ENCODE results near the gene MAL.

MAL gene

GRCh38 chr2:94987074-94988020, 38.2 kb upstream of the MAL start:
- H3K4me1 ChIP-seq (ENCODE audit: control insufficient read depth, insufficient read depth, low read length), result no peaks in the 10 kb centered on the region
- peaks cover 41% of the 10 kb centered on the region for H3K27me3 ChIP-seq (ENCODE audit: control insufficient read depth, insufficient read depth, low read length)
- H3K9ac ChIP-seq (ENCODE audit: low read depth, low read length), result no peak overlapping the region
- H3K9me3 ChIP-seq (replicated peaks; ENCODE audit: low read length), result no peaks in the 10 kb centered on the region
- H3K4me3 ChIP-seq (ENCODE audit: low read length), result no peak overlapping the region
- no peaks in the 10 kb centered on the region for H3K36me3 ChIP-seq (ENCODE audit: insufficient read depth, low read length)
- H3K4me2 ChIP-seq (ENCODE audit: low read length), result no peak overlapping the region

GRCh38 chr2:94990956-94991355, 34.6 kb upstream of the MAL start:
- no peak overlapping the region for H3K4me2 ChIP-seq (ENCODE audit: low read length)
- no peak overlapping the region for H3K9ac ChIP-seq (ENCODE audit: low read depth, low read length)
- no peaks in the 10 kb centered on the region for H3K4me1 ChIP-seq (ENCODE audit: control insufficient read depth, insufficient read depth, low read length)

GRCh38 chr2:94992360-94992759, 33.1 kb upstream of the MAL start:
- peaks cover 57% of the 10 kb centered on the region for H3K27me3 ChIP-seq (ENCODE audit: control insufficient read depth, insufficient read depth, low read length)

More at GRCh38 chr2:94990956-94991355, 34.6 kb upstream of the MAL start:
- H3K9me3 ChIP-seq (replicated peaks; ENCODE audit: low read length), result no peaks in the 10 kb centered on the region
- peaks cover 45% of the 10 kb centered on the region for H3K27me3 ChIP-seq (ENCODE audit: control insufficient read depth, insufficient read depth, low read length)
- H3K4me3 ChIP-seq (ENCODE audit: low read length), result no peak overlapping the region
- H3K36me3 ChIP-seq (ENCODE audit: insufficient read depth, low read length), result no peaks in the 10 kb centered on the region

GRCh38 chr2:94993176-94994062, 32.1 kb upstream of the MAL start:
- Histone ChIP-seq H3K4me3 (ENCODE audit: low read length) (no peak overlapping the region), H3K4me2 (ENCODE audit: low read length) (no peak overlapping the region), H3K9me3 (replicated peaks; ENCODE audit: low read length) (no peaks in the 10 kb centered on the region), H3K4me1 (ENCODE audit: control insufficient read depth, insufficient read depth, low read length) (no peaks in the 10 kb centered on the region), H3K9ac (ENCODE audit: low read depth, low read length) (no peak overlapping the region), H3K27me3 (ENCODE audit: control insufficient read depth, insufficient read depth, low read length) (peaks cover 64% of the 10 kb centered on the region), H3K36me3 (ENCODE audit: insufficient read depth, low read length) (no peaks in the 10 kb centered on the region)

More at GRCh38 chr2:94992360-94992759, 33.1 kb upstream of the MAL start:
- Histone ChIP-seq H3K9me3 (replicated peaks; ENCODE audit: low read length) (no peaks in the 10 kb centered on the region), H3K36me3 (ENCODE audit: insufficient read depth, low read length) (no peaks in the 10 kb centered on the region), H3K4me2 (ENCODE audit: low read length) (no peak overlapping the region), H3K4me3 (ENCODE audit: low read length) (no peak overlapping the region), H3K4me1 (ENCODE audit: control insufficient read depth, insufficient read depth, low read length) (no peaks in the 10 kb centered on the region), H3K9ac (ENCODE audit: low read depth, low read length) (no peak overlapping the region)

- H3K4me1 ChIP-seq (ENCODE audit: control insufficient read depth, insufficient read depth, low read length), result no peaks in the 10 kb centered on the region
- H3K27me3 ChIP-seq (ENCODE audit: control insufficient read depth, insufficient read depth, low read length), result peaks cover 66% of the 10 kb centered on the region
- no peak overlapping the region for H3K4me3 ChIP-seq (ENCODE audit: low read length)
- no peaks in the 10 kb centered on the region for H3K36me3 ChIP-seq (ENCODE audit: insufficient read depth, low read length)
- H3K9ac ChIP-seq (ENCODE audit: low read depth, low read length), result no peak overlapping the region
- H3K9me3 ChIP-seq (replicated peaks; ENCODE audit: low read length), result no peaks in the 10 kb centered on the region
- no peak overlapping the region for H3K4me2 ChIP-seq (ENCODE audit: low read length)
Measured at GRCh38 chr2:94994063-94994913, 31.2 kb upstream of the MAL start.

- H3K9me3 ChIP-seq (replicated peaks; ENCODE audit: low read length), result no peaks in the 10 kb centered on the region
- no peak overlapping the region for H3K4me3 ChIP-seq (ENCODE audit: low read length)
- H3K9ac ChIP-seq (ENCODE audit: low read depth, low read length), result no peak overlapping the region
- no peak overlapping the region for H3K4me2 ChIP-seq (ENCODE audit: low read length)
- H3K4me1 ChIP-seq (ENCODE audit: control insufficient read depth, insufficient read depth, low read length), result no peaks in the 10 kb centered on the region
- H3K36me3 ChIP-seq (ENCODE audit: insufficient read depth, low read length), result no peaks in the 10 kb centered on the region
- peaks cover 65% of the 10 kb centered on the region for H3K27me3 ChIP-seq (ENCODE audit: control insufficient read depth, insufficient read depth, low read length)
Measured at GRCh38 chr2:94994914-94995552, 30.5 kb upstream of the MAL start.

- H3K36me3 ChIP-seq (ENCODE audit: insufficient read depth, low read length), result no peaks in the 10 kb centered on the region
- no peak overlapping the region for H3K9ac ChIP-seq (ENCODE audit: low read depth, low read length)
- peaks cover 66% of the 10 kb centered on the region for H3K27me3 ChIP-seq (ENCODE audit: control insufficient read depth, insufficient read depth, low read length)
- no peak overlapping the region for H3K4me2 ChIP-seq (ENCODE audit: low read length)
- no peaks in the 10 kb centered on the region for H3K4me1 ChIP-seq (ENCODE audit: control insufficient read depth, insufficient read depth, low read length)
- no peak overlapping the region for H3K4me3 ChIP-seq (ENCODE audit: low read length)
- H3K9me3 ChIP-seq (replicated peaks; ENCODE audit: low read length), result no peaks in the 10 kb centered on the region
Measured at GRCh38 chr2:94995553-94996304, 29.8 kb upstream of the MAL start.

GRCh38 chr2:94996305-94997100, 29.0 kb upstream of the MAL start:
- Histone ChIP-seq H3K4me3 (ENCODE audit: low read length) (no peak overlapping the region), H3K9ac (ENCODE audit: low read depth, low read length) (no peak overlapping the region), H3K27me3 (ENCODE audit: control insufficient read depth, insufficient read depth, low read length) (peaks cover 64% of the 10 kb centered on the region)

GRCh38 chr2:94997981-94998930, 27.3 kb upstream of the MAL start:
- no peak overlapping the region for H3K9ac ChIP-seq (ENCODE audit: low read depth, low read length)
- peaks cover 66% of the 10 kb centered on the region for H3K27me3 ChIP-seq (ENCODE audit: control insufficient read depth, insufficient read depth, low read length)
- no peaks in the 10 kb centered on the region for H3K4me1 ChIP-seq (ENCODE audit: control insufficient read depth, insufficient read depth, low read length)

More at GRCh38 chr2:94996305-94997100, 29.0 kb upstream of the MAL start:
- Histone ChIP-seq H3K4me2 (ENCODE audit: low read length) (no peak overlapping the region), H3K36me3 (ENCODE audit: insufficient read depth, low read length) (no peaks in the 10 kb centered on the region), H3K9me3 (replicated peaks; ENCODE audit: low read length) (no peaks in the 10 kb centered on the region), H3K4me1 (ENCODE audit: control insufficient read depth, insufficient read depth, low read length) (no peaks in the 10 kb centered on the region)

More at GRCh38 chr2:94997981-94998930, 27.3 kb upstream of the MAL start:
- H3K4me3 ChIP-seq (ENCODE audit: low read length), result no peak overlapping the region
- no peak overlapping the region for H3K4me2 ChIP-seq (ENCODE audit: low read length)
- H3K9me3 ChIP-seq (replicated peaks; ENCODE audit: low read length), result no peaks in the 10 kb centered on the region
- no peaks in the 10 kb centered on the region for H3K36me3 ChIP-seq (ENCODE audit: insufficient read depth, low read length)
